ENCODE results near the gene BDNF. TPM values are rescaled to one million over a fixed set of nuclear protein-coding genes. Genes with fewer than 3 reads are reported as not detected.

BDNF gene
- polyA plus RNA-seq, 1 donor (not counting 4 experiments of a cell fraction or from before 2014, with no cell fraction given) = 0.35 TPM

- H3K4me2 ChIP-seq (ENCODE audit: control insufficient read depth, extremely low read depth, insufficient read depth, low read depth, low read length) = peak overlapping the region; percentile 76
- peaks cover 61% of the 10 kb centered on the region for H3K27me3 ChIP-seq (ENCODE audit: control insufficient read depth, extremely low read depth, insufficient read depth, low read length)
- no peaks in the 10 kb centered on the region for H4K20me1 ChIP-seq (ENCODE audit: control insufficient read depth, extremely low read depth, insufficient read depth, low read length)
- TF ChIP-seq EZH2 (IDR thresholded peaks at IDR 0.05; ENCODE audit: low read length) = peak; percentile 58
- no peak for TF ChIP-seq CTCF (optimal IDR thresholded peaks at IDR 0.05 in 1 of 3, IDR thresholded peaks at IDR 0.05 in 1 of 3, conservative IDR thresholded peaks at IDR 0.05 in 1 of 3; ENCODE audit: extremely low read depth in 1 of 3, insufficient read depth in 2 of 3, low read length in 3 of 3)
- H3K4me3 ChIP-seq (ENCODE audit: control insufficient read depth in 2 of 3, extremely low read depth in 1 of 3, insufficient read depth in 2 of 3, low read depth in 1 of 3, low read length in 3 of 3) = peak overlapping the region in 2 of 3 experiments; percentile 43 to 54
- H3K4me1 ChIP-seq (ENCODE audit: control insufficient read depth, extremely low read depth, insufficient read depth, low read length) = peaks cover 12% of the 10 kb centered on the region
- H2AFZ ChIP-seq (ENCODE audit: control insufficient read depth, low read length) = peak overlapping the region; percentile 30
- H3K9ac ChIP-seq (ENCODE audit: control insufficient read depth, extremely low read depth, insufficient read depth, low read length) = no peak overlapping the region
- H3K36me3 ChIP-seq (ENCODE audit: control insufficient read depth in 2 of 2, extremely low read depth in 1 of 2, insufficient read depth in 2 of 2, low read length in 2 of 2) = no peaks in the 10 kb centered on the region
- DNase-seq (ENCODE audit: low read depth, low spot score) = no peak
- no peaks in the 10 kb centered on the region for H3K9me3 ChIP-seq (ENCODE audit: control insufficient read depth, low read depth, low read length)
- H3K27ac ChIP-seq (ENCODE audit: control insufficient read depth, insufficient read depth, low read length) = no peak overlapping the region
- H3K79me2 ChIP-seq (ENCODE audit: control insufficient read depth, insufficient read depth, low read length) = no peaks in the 10 kb centered on the region
- H3K9me1 ChIP-seq (ENCODE audit: control insufficient read depth, extremely low read depth, insufficient read depth, low read length) = no peaks in the 10 kb centered on the region
- dilution Hi-C loops (cut with MboI; ENCODE audit: extremely low pct_ligation_motif_present, low sequenced_read_pairs) = no loop called here
- FAIRE-seq = no peak
These were observed 22.1 kb upstream of the BDNF start for GRCh38 chr11:27722117-27722952.

DNA sequence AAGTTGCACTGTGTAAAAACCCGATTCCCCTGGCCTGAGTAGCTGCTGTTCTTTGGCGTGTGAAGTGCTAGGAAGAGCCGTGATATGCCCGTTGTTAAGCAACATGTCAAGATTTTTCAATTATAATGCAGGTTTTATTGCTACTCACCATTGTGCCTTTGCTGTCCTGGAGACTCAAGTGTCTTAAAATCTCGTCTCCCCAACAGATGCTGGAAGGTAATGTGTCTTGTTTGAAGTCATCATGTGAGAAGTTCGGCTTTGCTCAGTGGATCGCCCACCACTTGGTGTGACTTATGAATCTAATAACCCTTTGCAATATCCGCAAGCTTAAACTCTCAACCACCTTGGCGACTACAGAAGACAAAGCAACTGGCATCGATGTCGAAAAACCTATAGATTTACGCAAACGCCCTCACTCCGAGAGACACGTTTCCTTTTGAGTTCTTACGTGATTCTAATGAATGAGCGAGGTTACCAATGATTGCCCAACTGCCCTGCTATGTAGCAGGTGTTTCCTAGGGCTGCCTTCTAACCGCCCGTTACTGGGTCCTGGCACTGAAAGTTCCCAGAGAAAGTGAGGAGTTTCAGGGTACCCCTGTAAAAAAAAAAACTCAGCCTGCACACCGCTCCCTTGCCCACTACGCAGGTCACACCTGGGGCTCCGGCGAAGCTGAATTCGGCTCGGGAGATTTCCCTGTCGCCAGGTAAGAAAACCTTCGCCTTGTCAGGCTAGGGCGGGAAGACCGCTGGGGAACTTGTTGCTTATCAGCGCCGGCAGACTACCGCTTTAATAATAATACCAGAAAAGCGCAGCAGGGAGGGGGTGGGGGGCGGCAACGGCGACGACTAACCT is 21.2 kb upstream of the BDNF start:
- dilution Hi-C loops (cut with MboI; ENCODE audit: extremely low pct_ligation_motif_present, low sequenced_read_pairs) = no loop called here
- FAIRE-seq = no peak
- H2AFZ ChIP-seq (ENCODE audit: control insufficient read depth, low read length) = no peak overlapping the region

More for the DNA sequence above, 21.2 kb upstream of the BDNF start:
- Histone ChIP-seq H3K9me1 (ENCODE audit: control insufficient read depth, extremely low read depth, insufficient read depth, low read length) (no peaks in the 10 kb centered on the region), H3K27ac (ENCODE audit: control insufficient read depth, insufficient read depth, low read length) (no peak overlapping the region), H3K9me3 (ENCODE audit: control insufficient read depth, low read depth, low read length) (no peaks in the 10 kb centered on the region), H3K4me1 (ENCODE audit: control insufficient read depth, extremely low read depth, insufficient read depth, low read length) (peaks cover 12% of the 10 kb centered on the region), H4K20me1 (ENCODE audit: control insufficient read depth, extremely low read depth, insufficient read depth, low read length) (no peaks in the 10 kb centered on the region), H3K9ac (ENCODE audit: control insufficient read depth, extremely low read depth, insufficient read depth, low read length) (no peak overlapping the region), H3K4me2 (ENCODE audit: control insufficient read depth, extremely low read depth, insufficient read depth, low read depth, low read length) (peak overlapping the region; percentile 76), H3K27me3 (ENCODE audit: control insufficient read depth, extremely low read depth, insufficient read depth, low read length) (peaks cover 62% of the 10 kb centered on the region), H3K79me2 (ENCODE audit: control insufficient read depth, insufficient read depth, low read length) (no peaks in the 10 kb centered on the region), H3K36me3 (ENCODE audit: control insufficient read depth in 2 of 2, extremely low read depth in 1 of 2, insufficient read depth in 2 of 2, low read length in 2 of 2) (no peaks in the 10 kb centered on the region), H3K4me3 (ENCODE audit: control insufficient read depth in 2 of 3, extremely low read depth in 1 of 3, insufficient read depth in 2 of 3, low read depth in 1 of 3, low read length in 3 of 3) (peak overlapping the region in 2 of 3 experiments; percentile 43 to 54)
- no peak for DNase-seq (ENCODE audit: low read depth, low spot score)
- peak; percentile 41 for TF ChIP-seq EZH2 (IDR thresholded peaks at IDR 0.05; ENCODE audit: low read length)
- no peak for TF ChIP-seq CTCF (optimal IDR thresholded peaks at IDR 0.05 in 1 of 3, IDR thresholded peaks at IDR 0.05 in 1 of 3, conservative IDR thresholded peaks at IDR 0.05 in 1 of 3; ENCODE audit: extremely low read depth in 1 of 3, insufficient read depth in 2 of 3, low read length in 3 of 3)
